ENCODE results near the gene SEMA5B. TPM values are rescaled to one million over a fixed set of nuclear protein-coding genes. Genes with fewer than 3 reads are reported as not detected.

Gene SEMA5B
- total RNA-seq, 1 experiment from 2014 or later: 9.4 TPM

GRCh38 chr3:122969585-122970469 lies 57.7 kb downstream of the SEMA5B start:
- Histone ChIP-seq H4K91ac (ENCODE audit: insufficient read length, low read depth, low read length) (no peak overlapping the region), H3K79me1 (ENCODE audit: insufficient read depth, low read depth, low read length, poor library complexity, severe bottlenecking) (no peaks in the 10 kb centered on the region), H3K14ac (ENCODE audit: insufficient read depth, low read length) (no peak overlapping the region), H3K27ac (ENCODE audit: insufficient read length, low read depth, low read length) (no peak overlapping the region), H2BK20ac (ENCODE audit: low read depth, low read length, poor library complexity, severe bottlenecking) (no peak overlapping the region), H3K9ac (ENCODE audit: extremely low read depth, insufficient read length, low read length) (no peak overlapping the region), H2BK12ac (ENCODE audit: insufficient read length, low read depth, low read length) (no peak overlapping the region), H2AK5ac (ENCODE audit: insufficient read length, low read length) (no peak overlapping the region), H3K27me3 (ENCODE audit: insufficient read depth, low read length) (no peaks in the 10 kb centered on the region), H2AFZ (ENCODE audit: low read length) (no peak overlapping the region), H3T11ph (ENCODE audit: low read length) (no peak overlapping the region), H3K23ac (ENCODE audit: insufficient read length, low read depth, low read length) (no peak overlapping the region), H3K4me2 (ENCODE audit: insufficient read depth, insufficient read length, low read length) (no peak overlapping the region), H2BK5ac (ENCODE audit: insufficient read length, low read length) (no peak overlapping the region), H3K9me3 (ENCODE audit: control insufficient read depth, low read depth, low read length) (no peaks in the 10 kb centered on the region), H4K5ac (ENCODE audit: insufficient read length, low read depth, low read length) (no peak overlapping the region), H2BK120ac (ENCODE audit: low read depth, low read length, poor library complexity, severe bottlenecking) (no peak overlapping the region), H3K18ac (ENCODE audit: insufficient read length, low read depth, low read length) (no peak overlapping the region), H3K4ac (ENCODE audit: low read depth, low read length) (no peak overlapping the region), H3K56ac (ENCODE audit: insufficient read length, low read depth, low read length) (no peak overlapping the region), H2BK15ac (ENCODE audit: low read depth, low read length) (no peak overlapping the region), H3K79me2 (ENCODE audit: insufficient read depth, low read length) (no peaks in the 10 kb centered on the region), H3K4me1 (ENCODE audit: insufficient read depth, low read length) (peaks cover 4% of the 10 kb centered on the region; the same call in 1 of the 2 replicates), H4K20me1 (ENCODE audit: control insufficient read depth, insufficient read depth, insufficient read length) (peaks cover 2% of the 10 kb centered on the region), H3K23me2 (ENCODE audit: insufficient read length, low read depth, low read length, poor library complexity, severe bottlenecking) (no peaks in the 10 kb centered on the region), H4K8ac (replicated peaks; ENCODE audit: insufficient read length, low read depth, low read length) (no peak overlapping the region)
- H3K27ac Mint-ChIP-seq: 0 out of 7 replicates have a peak overlapping the region, but pooled peaks of 1 of the 3 experiments have one; percentile 47
- H3K9me3 Mint-ChIP-seq: no peaks in the 10 kb centered on the region
- WGBS (ENCODE audit: extremely low coverage, insufficient read length, low lambda C conversion rate): no CpG with 5 or more reads among the region's 10 CpGs
- peaks cover 9% of the 10 kb centered on the region for H3K27me3 Mint-ChIP-seq (ENCODE audit: low read depth)
- TF ChIP-seq CTCF (conservative IDR thresholded peaks at IDR 0.05): no peak
- no peak for DNase-seq
- peaks cover 29 to 30% of the 10 kb centered on the region in 2 experiments for H3K4me1 Mint-ChIP-seq
- H3K4me3 Mint-ChIP-seq: no peak overlapping the region
- H3K36me3 Mint-ChIP-seq (ENCODE audit: insufficient read depth in 1 of 3, low read depth in 3 of 3): peaks cover 0 to 3% (median 0%) of the 10 kb centered on the region in 3 experiments; a peak in 1 of 7 replicates

Measured in H9 (cell line).